Measurements from ENCODE around the gene TTC22.

TTC22 gene

DNA sequence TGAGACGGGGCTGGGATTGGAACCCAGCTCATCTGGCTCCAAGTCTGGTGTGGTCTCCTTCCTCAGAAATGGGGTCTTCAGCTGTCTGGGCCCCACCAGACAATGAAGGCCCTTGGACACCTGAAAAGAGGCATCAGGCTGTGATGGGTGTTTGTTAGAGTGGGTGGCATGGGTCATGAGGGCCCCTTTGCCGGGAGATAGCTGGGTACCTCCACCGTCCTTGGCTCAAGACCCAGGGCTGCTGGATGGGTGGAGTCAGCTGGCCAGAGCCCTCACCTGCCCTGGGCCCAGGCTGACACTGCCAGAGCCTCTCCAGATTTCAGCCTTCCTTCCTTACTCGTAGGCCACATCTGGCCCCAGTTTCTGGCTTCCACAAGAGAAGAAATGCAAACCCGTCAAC lies 13.4 kb upstream of the TTC22 start:
- TF ChIP-seq CREB1 (IDR thresholded peaks at IDR 0.05; ENCODE audit: low read depth) (no peak), TCF12 (IDR thresholded peaks at IDR 0.05; ENCODE audit: low read depth) (no peak), CEBPB (IDR thresholded peaks at IDR 0.05) (no peak), NFIC (IDR thresholded peaks at IDR 0.05) (no peak), RAD21 (IDR thresholded peaks at IDR 0.05; ENCODE audit: low read depth) (no peak), YY1 (IDR thresholded peaks at IDR 0.05; ENCODE audit: low read depth) (no peak), EP300 (IDR thresholded peaks at IDR 0.05; ENCODE audit: borderline replicate concordance) (no peak)
- TF ChIP-seq, protein P1, sequence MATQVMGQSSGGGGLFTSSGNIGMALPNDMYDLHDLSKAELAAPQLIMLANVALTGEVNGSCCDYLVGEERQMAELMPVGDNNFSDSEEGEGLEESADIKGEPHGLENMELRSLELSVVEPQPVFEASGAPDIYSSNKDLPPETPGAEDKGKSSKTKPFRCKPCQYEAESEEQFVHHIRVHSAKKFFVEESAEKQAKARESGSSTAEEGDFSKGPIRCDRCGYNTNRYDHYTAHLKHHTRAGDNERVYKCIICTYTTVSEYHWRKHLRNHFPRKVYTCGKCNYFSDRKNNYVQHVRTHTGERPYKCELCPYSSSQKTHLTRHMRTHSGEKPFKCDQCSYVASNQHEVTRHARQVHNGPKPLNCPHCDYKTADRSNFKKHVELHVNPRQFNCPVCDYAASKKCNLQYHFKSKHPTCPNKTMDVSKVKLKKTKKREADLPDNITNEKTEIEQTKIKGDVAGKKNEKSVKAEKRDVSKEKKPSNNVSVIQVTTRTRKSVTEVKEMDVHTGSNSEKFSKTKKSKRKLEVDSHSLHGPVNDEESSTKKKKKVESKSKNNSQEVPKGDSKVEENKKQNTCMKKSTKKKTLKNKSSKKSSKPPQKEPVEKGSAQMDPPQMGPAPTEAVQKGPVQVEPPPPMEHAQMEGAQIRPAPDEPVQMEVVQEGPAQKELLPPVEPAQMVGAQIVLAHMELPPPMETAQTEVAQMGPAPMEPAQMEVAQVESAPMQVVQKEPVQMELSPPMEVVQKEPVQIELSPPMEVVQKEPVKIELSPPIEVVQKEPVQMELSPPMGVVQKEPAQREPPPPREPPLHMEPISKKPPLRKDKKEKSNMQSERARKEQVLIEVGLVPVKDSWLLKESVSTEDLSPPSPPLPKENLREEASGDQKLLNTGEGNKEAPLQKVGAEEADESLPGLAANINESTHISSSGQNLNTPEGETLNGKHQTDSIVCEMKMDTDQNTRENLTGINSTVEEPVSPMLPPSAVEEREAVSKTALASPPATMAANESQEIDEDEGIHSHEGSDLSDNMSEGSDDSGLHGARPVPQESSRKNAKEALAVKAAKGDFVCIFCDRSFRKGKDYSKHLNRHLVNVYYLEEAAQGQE (IDR thresholded peaks at IDR 0.05; ENCODE audit: low read depth), result no peak
- TF ChIP-seq, protein P2, sequence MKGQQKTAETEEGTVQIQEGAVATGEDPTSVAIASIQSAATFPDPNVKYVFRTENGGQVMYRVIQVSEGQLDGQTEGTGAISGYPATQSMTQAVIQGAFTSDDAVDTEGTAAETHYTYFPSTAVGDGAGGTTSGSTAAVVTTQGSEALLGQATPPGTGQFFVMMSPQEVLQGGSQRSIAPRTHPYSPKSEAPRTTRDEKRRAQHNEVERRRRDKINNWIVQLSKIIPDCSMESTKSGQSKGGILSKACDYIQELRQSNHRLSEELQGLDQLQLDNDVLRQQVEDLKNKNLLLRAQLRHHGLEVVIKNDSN (IDR thresholded peaks at IDR 0.05), result no peak
- TF ChIP-seq, protein P3, sequence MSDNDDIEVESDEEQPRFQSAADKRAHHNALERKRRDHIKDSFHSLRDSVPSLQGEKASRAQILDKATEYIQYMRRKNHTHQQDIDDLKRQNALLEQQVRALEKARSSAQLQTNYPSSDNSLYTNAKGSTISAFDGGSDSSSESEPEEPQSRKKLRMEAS (IDR thresholded peaks at IDR 0.05), result no peak

DNA sequence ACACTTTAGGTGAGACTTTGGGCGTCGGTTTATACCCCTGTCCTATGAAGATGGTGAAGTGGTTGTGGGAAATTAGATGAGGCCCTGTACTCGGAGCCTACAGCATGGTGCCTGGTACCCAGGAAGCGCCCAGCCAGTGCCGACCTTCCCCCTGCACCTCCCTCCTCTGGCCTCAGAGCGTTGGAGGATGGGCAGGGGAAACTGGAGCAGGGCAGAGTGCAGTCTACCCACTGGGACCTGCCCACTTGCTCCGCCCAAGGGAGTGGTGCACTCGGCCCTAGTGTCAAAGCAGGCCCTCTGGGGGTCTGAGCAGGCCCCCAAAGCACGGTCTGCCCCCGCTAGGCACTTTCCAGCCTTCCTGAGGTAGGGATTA lies 13.0 kb upstream of the TTC22 start:
- TF ChIP-seq EP300 (IDR thresholded peaks at IDR 0.05; ENCODE audit: borderline replicate concordance), result no peak
- no peak for TF ChIP-seq TAF1 (IDR thresholded peaks at IDR 0.05; ENCODE audit: low read depth)

DNA sequence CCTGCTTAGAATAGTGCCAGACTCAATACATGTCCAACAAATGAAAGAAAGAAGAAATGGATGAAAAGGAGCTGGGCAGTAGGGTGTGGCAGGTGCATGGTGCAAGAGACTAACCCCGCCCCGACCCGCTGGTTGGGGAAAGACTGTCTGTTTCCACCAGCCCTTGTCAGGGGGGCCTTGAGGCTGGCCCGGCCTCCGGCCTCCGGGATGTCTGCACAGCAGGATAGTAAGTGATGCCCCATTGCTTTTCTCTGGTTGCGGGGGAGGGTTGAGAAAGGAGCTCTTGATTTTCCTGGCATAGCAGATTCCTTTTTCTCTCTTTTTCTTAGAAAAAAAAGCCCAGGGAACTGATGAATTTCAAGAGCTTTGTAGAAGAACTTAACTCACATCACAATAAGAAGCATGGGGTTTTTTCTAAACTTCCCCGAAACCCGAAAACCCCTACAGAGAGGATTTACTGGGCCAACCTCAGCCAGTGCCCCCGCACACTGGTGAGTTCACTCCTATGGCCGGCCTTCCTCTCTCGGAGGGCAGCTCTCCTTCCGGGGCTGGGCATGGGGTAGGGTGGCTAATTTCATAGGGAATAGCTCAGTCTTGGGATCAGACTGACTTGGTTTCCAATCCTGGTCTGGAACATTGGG lies 12.5 kb upstream of the TTC22 start:
- no peak for TF ChIP-seq CEBPB (IDR thresholded peaks at IDR 0.05)
- TF ChIP-seq, protein P2 (IDR thresholded peaks at IDR 0.05), result no peak

DNA sequence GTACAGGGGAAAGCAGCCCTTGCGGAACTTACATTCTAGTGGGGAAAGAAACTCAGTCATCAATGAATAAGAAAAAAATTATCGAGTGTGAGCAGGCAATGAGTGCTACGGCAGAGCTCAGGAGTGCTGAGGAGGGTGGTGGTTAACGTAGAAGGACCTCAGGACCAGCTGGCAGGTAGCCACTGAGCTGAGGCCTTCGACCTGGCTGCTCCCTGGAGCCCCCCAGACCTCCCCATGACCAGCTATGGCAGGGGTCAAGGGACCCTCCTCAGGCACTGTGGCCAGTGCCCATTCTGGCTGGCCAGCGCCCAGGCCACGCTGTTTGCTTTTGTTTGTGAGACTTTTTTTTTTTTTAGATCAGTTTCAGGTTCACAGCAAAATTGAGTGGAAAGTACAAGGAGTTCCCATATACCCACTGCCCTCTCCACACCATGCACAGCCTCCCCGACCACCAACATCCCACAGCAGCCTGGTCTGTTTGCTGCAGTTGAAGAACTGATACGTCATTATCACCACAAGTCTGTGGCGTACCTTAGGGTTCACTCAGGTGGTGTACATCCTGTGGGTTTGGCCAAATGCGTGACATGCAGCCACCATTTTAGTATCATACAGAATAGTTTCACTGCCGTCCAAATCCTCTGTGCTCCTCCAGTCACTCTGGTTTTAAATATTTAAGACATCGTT lies 11.8 kb upstream of the TTC22 start:
- TF ChIP-seq ZBTB7A (IDR thresholded peaks at IDR 0.05; ENCODE audit: low read depth) (no peak), TAF1 (IDR thresholded peaks at IDR 0.05; ENCODE audit: low read depth) (no peak), NFIC (IDR thresholded peaks at IDR 0.05) (no peak), RAD21 (IDR thresholded peaks at IDR 0.05; ENCODE audit: low read depth) (no peak), CREB1 (IDR thresholded peaks at IDR 0.05; ENCODE audit: low read depth) (no peak), TEAD4 (IDR thresholded peaks at IDR 0.05) (no peak), EP300 (IDR thresholded peaks at IDR 0.05; ENCODE audit: borderline replicate concordance) (no peak), CEBPB (IDR thresholded peaks at IDR 0.05) (no peak), FOXM1 (IDR thresholded peaks at IDR 0.05; ENCODE audit: borderline replicate concordance, low read depth) (no peak)
- TF ChIP-seq, protein P1 (IDR thresholded peaks at IDR 0.05; ENCODE audit: low read depth), result no peak
- TF ChIP-seq, protein P3 (IDR thresholded peaks at IDR 0.05), result no peak
- TF ChIP-seq, protein P2 (IDR thresholded peaks at IDR 0.05), result no peak

DNA sequence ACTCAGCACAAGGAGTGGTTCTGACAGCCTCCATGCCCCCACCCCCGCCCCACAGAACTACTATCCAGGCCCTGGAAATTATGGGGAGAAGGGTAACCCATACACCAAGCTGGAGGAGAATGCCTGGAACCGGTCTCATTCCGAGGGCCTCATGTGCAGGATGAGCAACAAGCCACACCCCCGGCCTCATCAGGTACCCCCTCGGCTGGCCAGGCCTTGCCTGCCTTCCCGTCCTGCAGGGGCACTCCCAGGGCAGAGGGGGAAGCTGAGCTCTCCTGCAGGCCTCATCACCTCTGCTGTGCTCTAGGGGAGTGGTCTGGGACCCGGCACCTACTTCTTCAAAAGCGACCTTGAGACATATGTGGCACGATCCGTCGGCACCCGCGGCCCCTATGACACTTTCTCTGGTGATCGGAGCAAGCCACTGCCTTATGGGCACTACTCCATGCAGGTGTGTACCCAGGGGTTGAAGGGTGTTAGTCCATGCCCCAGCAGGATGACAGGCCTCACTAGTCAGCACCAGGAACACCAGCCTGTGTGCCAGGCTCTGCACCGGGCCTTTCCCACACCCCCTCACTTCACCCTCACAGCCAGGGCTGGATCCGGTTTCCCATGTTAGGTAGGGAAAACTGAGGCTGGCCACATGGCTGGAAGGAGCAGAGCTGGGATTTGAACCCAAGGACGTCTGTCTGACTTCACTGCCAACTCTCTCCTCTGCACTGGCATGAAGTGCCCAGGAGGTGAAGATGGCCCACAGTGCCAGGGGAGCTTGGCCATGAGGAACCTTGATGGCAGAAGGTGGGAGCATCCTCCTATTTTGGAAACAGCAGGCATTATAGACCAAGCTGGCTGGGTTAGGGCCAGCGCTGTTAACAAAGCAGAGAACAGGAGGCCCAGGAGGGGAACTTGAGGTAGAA lies 10.9 kb upstream of the TTC22 start:
- TF ChIP-seq CREB1 (IDR thresholded peaks at IDR 0.05; ENCODE audit: low read depth), result no peak
- no peak for TF ChIP-seq TCF12 (IDR thresholded peaks at IDR 0.05; ENCODE audit: low read depth)
- TF ChIP-seq, protein P3 (IDR thresholded peaks at IDR 0.05), result no peak
- TF ChIP-seq, protein P1 (IDR thresholded peaks at IDR 0.05; ENCODE audit: low read depth), result no peak
- TF ChIP-seq TEAD4 (IDR thresholded peaks at IDR 0.05), result no peak
- no peak for TF ChIP-seq ZBTB7A (IDR thresholded peaks at IDR 0.05; ENCODE audit: low read depth)
- TF ChIP-seq NFIC (IDR thresholded peaks at IDR 0.05), result no peak
- no peak for TF ChIP-seq CEBPB (IDR thresholded peaks at IDR 0.05)
- TF ChIP-seq EP300 (IDR thresholded peaks at IDR 0.05; ENCODE audit: borderline replicate concordance), result no peak
- no peak for TF ChIP-seq FOXM1 (IDR thresholded peaks at IDR 0.05; ENCODE audit: borderline replicate concordance, low read depth)
- no peak for TF ChIP-seq EGR1 (IDR thresholded peaks at IDR 0.05)
- no peak for TF ChIP-seq RAD21 (IDR thresholded peaks at IDR 0.05; ENCODE audit: low read depth)
- TF ChIP-seq, protein P2 (IDR thresholded peaks at IDR 0.05), result no peak
- TF ChIP-seq YY1 (IDR thresholded peaks at IDR 0.05; ENCODE audit: low read depth), result no peak
- TF ChIP-seq TAF1 (IDR thresholded peaks at IDR 0.05; ENCODE audit: low read depth), result no peak

Data from Ishikawa (cell line).